ENCODE results near the gene TLCD2. TPM values are rescaled to one million over a fixed set of nuclear protein-coding genes. Genes with fewer than 3 reads are reported as not detected.
A peak's percentile ranks its signal among the peaks of the same experiment; 100 is the strongest.

Gene TLCD2
- total and polyA plus RNA-seq, 9 of the 15 experiments (the other 6 are each of a cell fraction or from before 2014, with no cell fraction given), result 0.10 to 0.89 (median 0.58) TPM

GRCh38 chr17:1714980-1715802, 5.0 kb upstream of the TLCD2 start (continued):
- TF ChIP-seq SMAD2 (IDR thresholded peaks at IDR 0.05; ENCODE audit: low read depth, low read length) (no peak), CBX3 (IDR thresholded peaks at IDR 0.05; ENCODE audit: borderline replicate concordance in 1 of 2, low read length in 2 of 2) (no peak), ADNP (tag; IDR thresholded peaks at IDR 0.05) (no peak), PRPF4 (IDR thresholded peaks at IDR 0.05; ENCODE audit: insufficient read depth, low read depth, low read length, poor library complexity, severe bottlenecking) (no peak), ZNF124 (CRISPR knock-in tag; IDR thresholded peaks at IDR 0.05) (no peak), NEUROD1 (IDR thresholded peaks at IDR 0.05; ENCODE audit: borderline replicate concordance, low read depth, low read length, partially characterized antibody) (no peak)

- 0 out of 2 replicates have a peak, but pooled peaks cover 3% of the 10 kb centered on the region for H4K20me1 ChIP-seq (replicated peaks; ENCODE audit: control insufficient read depth, insufficient read depth, low read length)
- peak overlapping the region; percentile 85 for H3K4me3 ChIP-seq
- peak overlapping the region; percentile 53 for H2AFZ ChIP-seq (ENCODE audit: low read depth, low read length)
- peaks cover 25% of the 10 kb centered on the region; the same call in 2 of the 3 replicates for H3K36me3 ChIP-seq (ENCODE audit: control insufficient read depth, insufficient read depth, low read length)
- H3K27me3 ChIP-seq (ENCODE audit: control insufficient read depth in 2 of 2, insufficient read depth in 2 of 2, low read length in 2 of 2), result no peaks in the 10 kb centered on the region
- ChIA-PET POLR2A (interaction anchor here (0.6 to 3.8 kb wide), 9 partner anchors 9 to 1826 kb away, joined by 3 to 15 read pairs (median 3); partner anchors contain the start of gene RILP), CTCF (ENCODE audit: low intra/inter-chr PET ratio) (interaction anchor here (1.2 kb wide), 1 partner anchor 151 kb away, joined by 3 read pairs; no protein-coding TSS in a partner anchor)
- H3K9ac ChIP-seq (ENCODE audit: insufficient read depth in 1 of 2, low read depth in 2 of 2, low read length in 2 of 2), result peak overlapping the region; percentile 70 to 90
- H3K4me2 ChIP-seq (ENCODE audit: insufficient read depth, low read length), result peak overlapping the region; percentile 89
- intact Hi-C loops (cut with micrococcal nuclease) (no loop called here), in situ Hi-C loops (cut with MboI) (loop anchor here (5.0 to 10.0 kb wide), 2 partner anchors 42 to 320 kb away; partner anchors contain the start of gene DPH1)
- peaks cover 44 to 67% of the 10 kb centered on the region in 2 experiments for H3K4me1 ChIP-seq (replicated peaks in 1 of 2; ENCODE audit: control insufficient read depth in 2 of 2, insufficient read depth in 2 of 2, low read length in 2 of 2)
- ATAC-seq (peak; percentile 55), DNase-seq (ENCODE audit: extremely low read depth in 1 of 4, low spot score in 3 of 4) (peak; percentile 59 to 94 (median 72)), FAIRE-seq (no peak)
- H3K79me2 ChIP-seq (ENCODE audit: control insufficient read depth, insufficient read depth, low read length), result peaks cover 44% of the 10 kb centered on the region
- BruUV-seq (replicated peaks), result no TSS peak
- H3K9me1 ChIP-seq (ENCODE audit: control insufficient read depth, insufficient read depth, low read length), result no peaks in the 10 kb centered on the region
- 0% methylated on average over 3 of the region's 19 CpGs for WGBS (ENCODE audit: insufficient coverage, low coverage, missing lambda C conversion rate)
- H3K9me3 ChIP-seq (replicated peaks; ENCODE audit: control insufficient read depth, insufficient read depth, low read depth, low read length), result no peaks in the 10 kb centered on the region
- peak overlapping the region; percentile 88 for H3K27ac ChIP-seq (ENCODE audit: extremely low read depth, low read depth, low read length)
- TF ChIP-seq TEAD4 (IDR thresholded peaks at IDR 0.05; ENCODE audit: low read length) (0 out of 2 replicates have a peak, but pooled peaks have one; percentile 32), TEAD4 (CRISPR knock-in tag; IDR thresholded peaks at IDR 0.05; ENCODE audit: borderline replicate concordance) (no peak), MAFG (tag; conservative IDR thresholded peaks at IDR 0.05) (peak; percentile 42; the same call in 1 of the 2 replicates), ZNF316 (IDR thresholded peaks at IDR 0.05) (peak; percentile 85), MXI1 (IDR thresholded peaks at IDR 0.05; ENCODE audit: low read depth, low read length) (peak; percentile 72; the same call in 1 of the 2 replicates), JUN (IDR thresholded peaks at IDR 0.05; ENCODE audit: borderline replicate concordance, low read depth, low read length) (0 out of 2 replicates have a peak, but pooled peaks have one; percentile 8), JUN (CRISPR knock-in tag; IDR thresholded peaks at IDR 0.05; ENCODE audit: borderline replicate concordance) (no peak), JUND (IDR thresholded peaks at IDR 0.05; ENCODE audit: borderline replicate concordance, low read depth, low read length) (0 out of 2 replicates have a peak, but pooled peaks have one; percentile 37), JUND (tag; IDR thresholded peaks at IDR 0.05; ENCODE audit: borderline replicate concordance, low read depth, low read length) (no peak), PHF8 (IDR thresholded peaks at IDR 0.05; ENCODE audit: borderline replicate concordance, low read length) (peak; percentile 20; the same call in 1 of the 2 replicates), ZBTB7A (IDR thresholded peaks at IDR 0.05; ENCODE audit: borderline replicate concordance, control insufficient read depth, low read depth, low read length) (peak; percentile 57; the same call in 1 of the 2 replicates), CREM (IDR thresholded peaks at IDR 0.05; ENCODE audit: low read depth) (peak; percentile 32; the same call in 1 of the 2 replicates)
- TF ChIP-seq, protein P1, sequence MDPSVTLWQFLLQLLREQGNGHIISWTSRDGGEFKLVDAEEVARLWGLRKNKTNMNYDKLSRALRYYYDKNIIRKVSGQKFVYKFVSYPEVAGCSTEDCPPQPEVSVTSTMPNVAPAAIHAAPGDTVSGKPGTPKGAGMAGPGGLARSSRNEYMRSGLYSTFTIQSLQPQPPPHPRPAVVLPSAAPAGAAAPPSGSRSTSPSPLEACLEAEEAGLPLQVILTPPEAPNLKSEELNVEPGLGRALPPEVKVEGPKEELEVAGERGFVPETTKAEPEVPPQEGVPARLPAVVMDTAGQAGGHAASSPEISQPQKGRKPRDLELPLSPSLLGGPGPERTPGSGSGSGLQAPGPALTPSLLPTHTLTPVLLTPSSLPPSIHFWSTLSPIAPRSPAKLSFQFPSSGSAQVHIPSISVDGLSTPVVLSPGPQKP (CRISPR knock-in tag; IDR thresholded peaks at IDR 0.05), result no peak
Observed at GRCh38 chr17:1714427-1714979, 4.3 kb upstream of the TLCD2 start.
